Testis (tissue), 3 donors: ENCODE data around the gene ANKRD44. TPM values are rescaled to one million over a fixed set of nuclear protein-coding genes. Genes with fewer than 3 reads are reported as not detected.

Source experiments
- DNase-seq: peaks from one replicate; pipeline ENCODE4 v3.0.0-alpha.2; 2019
- H3K27ac ChIP-seq, 2 donors: fragments of 200-600 bp; sonication (generic); one replicate each; pipeline ENCODE4 v1.5.1; 2019
- H3K27me3 ChIP-seq: fragments of 200-600 bp; sonication (generic); one replicate; pipeline ENCODE4 v1.5.1; 2019
- H3K36me3 ChIP-seq: fragments of 200-600 bp; sonication (generic); one replicate; pipeline ENCODE4 v1.5.1; 2017; ENCODE audit warnings: low read depth; ENCODE audit errors: missing control alignments
- H3K4me1 ChIP-seq: fragments of 200-600 bp; sonication (generic); one replicate; pipeline ENCODE4 v1.5.1; 2019
- H3K4me3 ChIP-seq, 2 donors: fragments of 200-600 bp; sonication (generic); one replicate each; pipeline ENCODE4 v1.5.1; 2017 to 2019
- H3K9me3 ChIP-seq: fragments of 200-600 bp; sonication (generic); one replicate; pipeline ENCODE4 v1.5.1; 2017
- POLR2A ChIP-seq: fragments of 450-650 bp; IDR thresholded peaks from one replicate; pipeline ENCODE4 v1.6.1; 2017; ENCODE audit warnings: antibody characterized with exemption, mild to moderate bottlenecking, moderate library complexity
- WGBS, 2 donors: methylation state at CpG; one replicate each; pipeline ENCODE4 v1.1.5; 2018; 5-methylcytosine and 5-hydroxymethylcytosine counted together
- intact Hi-C: fragments of 100-400 bp; cut with DNase I; formaldehyde crosslinking; loops from one replicate; pipeline ENCODE4 v1.15.1; 2023; ENCODE audit warnings: low total_unique reads
- polyA plus RNA-seq: library from polyadenylated mRNA; stranded (reverse); fragments of 350-450 nt; fragmentation: Illumina TruSeq; extraction: RNeasy Lipid Tissue Mini Kit (QIAGEN cat#74804); gene quantifications from one replicate; pipeline ENCODE4 v1.2.3, GENCODE V29; 2014; ENCODE audit warnings: low read depth, low replicate concordance; ENCODE audit not compliant: insufficient read depth
- total RNA-seq, 2 donors: library from RNA; depleted of rRNA; stranded (reverse); fragments of >200 nt; gene quantifications; one replicate each; pipeline ENCODE4 v1.2.3, GENCODE V29; 2016
- TF ChIP-seq, protein P1 (sequence below), 3 experiments: fragments of 450-650 bp in 2 of 3; fragments of 200-600 bp in 1 of 3; sonication (generic) in 1 of 3; IDR thresholded peaks; one replicate each; pipeline ENCODE4 v1.5.1; 2016 to 2019; ENCODE audit warnings: antibody characterized with exemption in 3 of 3, mild to moderate bottlenecking in 2 of 3, moderate library complexity in 1 of 3

The ANKRD44 gene
- total and polyA plus RNA-seq, 3 donors from 2014 or later, result 11.2 to 14.5 (median 11.5) TPM

DNA sequence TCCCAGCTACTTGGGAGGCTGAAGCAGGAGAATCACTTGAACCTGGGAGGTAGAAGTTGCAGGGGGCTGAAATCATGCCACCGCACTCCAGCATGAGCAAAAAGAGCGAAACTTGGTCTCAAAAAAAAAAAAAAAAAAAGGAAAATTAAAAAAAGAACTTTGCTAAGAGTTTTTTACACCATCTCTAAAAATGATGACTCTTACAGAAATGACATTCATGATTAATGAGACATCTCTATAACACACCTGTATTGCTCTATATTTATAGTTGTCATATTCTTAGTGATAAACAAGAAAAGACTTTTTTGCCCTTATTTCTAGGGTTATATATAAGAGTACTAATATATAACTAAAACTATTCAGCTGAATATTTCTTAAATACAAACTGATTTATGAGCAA is 34.4 kb downstream of the ANKRD44 start:
- Histone ChIP-seq H3K9me3 (no peaks in the 10 kb centered on the region), H3K4me1 (no peaks in the 10 kb centered on the region), H3K4me3 (no peak overlapping the region), H3K27me3 (no peaks in the 10 kb centered on the region), H3K36me3 (no peaks in the 10 kb centered on the region), H3K27ac (no peak overlapping the region)
- DNase-seq, result no peak
- intact Hi-C loops, result no loop called here
- WGBS, 2 donors, result 96 to 97% methylated on average over 2 of the region's 2 CpGs
- TF ChIP-seq POLR2A, result no peak
- TF ChIP-seq, protein P1, sequence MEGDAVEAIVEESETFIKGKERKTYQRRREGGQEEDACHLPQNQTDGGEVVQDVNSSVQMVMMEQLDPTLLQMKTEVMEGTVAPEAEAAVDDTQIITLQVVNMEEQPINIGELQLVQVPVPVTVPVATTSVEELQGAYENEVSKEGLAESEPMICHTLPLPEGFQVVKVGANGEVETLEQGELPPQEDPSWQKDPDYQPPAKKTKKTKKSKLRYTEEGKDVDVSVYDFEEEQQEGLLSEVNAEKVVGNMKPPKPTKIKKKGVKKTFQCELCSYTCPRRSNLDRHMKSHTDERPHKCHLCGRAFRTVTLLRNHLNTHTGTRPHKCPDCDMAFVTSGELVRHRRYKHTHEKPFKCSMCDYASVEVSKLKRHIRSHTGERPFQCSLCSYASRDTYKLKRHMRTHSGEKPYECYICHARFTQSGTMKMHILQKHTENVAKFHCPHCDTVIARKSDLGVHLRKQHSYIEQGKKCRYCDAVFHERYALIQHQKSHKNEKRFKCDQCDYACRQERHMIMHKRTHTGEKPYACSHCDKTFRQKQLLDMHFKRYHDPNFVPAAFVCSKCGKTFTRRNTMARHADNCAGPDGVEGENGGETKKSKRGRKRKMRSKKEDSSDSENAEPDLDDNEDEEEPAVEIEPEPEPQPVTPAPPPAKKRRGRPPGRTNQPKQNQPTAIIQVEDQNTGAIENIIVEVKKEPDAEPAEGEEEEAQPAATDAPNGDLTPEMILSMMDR (IDR thresholded peaks at IDR 0.05), result no peak

- Histone ChIP-seq H3K9me3 (no peaks in the 10 kb centered on the region), H3K27ac (no peak overlapping the region), H3K4me3 (no peak overlapping the region), H3K4me1 (no peaks in the 10 kb centered on the region), H3K27me3 (no peaks in the 10 kb centered on the region), H3K36me3 (no peaks in the 10 kb centered on the region)
- intact Hi-C loops, result no loop called here
- 89 to 96% methylated on average over 3 of the region's 3 CpGs for WGBS, 2 donors
- DNase-seq, result no peak
- TF ChIP-seq POLR2A, result no peak
- TF ChIP-seq, protein P1 (IDR thresholded peaks at IDR 0.05), result no peak
These were observed 35.6 kb downstream of the ANKRD44 start for GRCh38 chr2:197274937-197275336.

DNA sequence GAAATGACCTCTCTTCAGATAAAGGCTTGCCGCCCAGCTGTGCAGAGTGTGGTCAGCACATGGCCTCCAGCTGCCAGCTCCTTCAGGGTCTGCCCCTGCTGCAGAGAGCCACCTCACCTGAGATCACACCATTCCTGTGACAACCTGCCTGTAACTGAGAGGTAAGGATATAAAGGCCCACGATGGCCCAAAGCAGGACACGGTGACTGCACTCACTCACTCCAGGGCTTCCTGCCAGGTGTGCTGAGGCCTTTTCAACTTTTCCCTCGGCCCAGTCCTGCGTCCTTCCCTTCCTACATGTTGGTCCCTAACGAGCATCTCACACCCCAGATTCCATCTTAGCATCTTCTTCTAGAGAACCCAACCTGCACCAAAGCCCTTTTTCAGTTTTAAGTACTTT is 36.2 kb downstream of the ANKRD44 start:
- Histone ChIP-seq H3K4me3 (no peak overlapping the region), H3K27me3 (no peaks in the 10 kb centered on the region), H3K9me3 (no peaks in the 10 kb centered on the region), H3K36me3 (no peaks in the 10 kb centered on the region), H3K4me1 (no peaks in the 10 kb centered on the region), H3K27ac (no peak overlapping the region)
- 75 to 82% methylated on average over 6 of the region's 6 CpGs for WGBS, 2 donors
- TF ChIP-seq, protein P1 (IDR thresholded peaks at IDR 0.05), result no peak
- TF ChIP-seq POLR2A, result no peak
- intact Hi-C loops, result no loop called here
- no peak for DNase-seq

GRCh38 chr2:197273485-197273884 is 37.1 kb downstream of the ANKRD44 start:
- WGBS, 2 donors, result 67 to 75% methylated on average over 4 of the region's 4 CpGs
- no peaks in the 10 kb centered on the region for H3K36me3 ChIP-seq
- H3K27me3 ChIP-seq, result no peaks in the 10 kb centered on the region
- DNase-seq, result no peak
- intact Hi-C loops, result no loop called here
- H3K4me3 ChIP-seq, result no peak overlapping the region
- H3K27ac ChIP-seq, result no peak overlapping the region
- no peak for TF ChIP-seq POLR2A
- TF ChIP-seq, protein P1 (IDR thresholded peaks at IDR 0.05), result no peak
- no peaks in the 10 kb centered on the region for H3K4me1 ChIP-seq
- no peaks in the 10 kb centered on the region for H3K9me3 ChIP-seq

DNA sequence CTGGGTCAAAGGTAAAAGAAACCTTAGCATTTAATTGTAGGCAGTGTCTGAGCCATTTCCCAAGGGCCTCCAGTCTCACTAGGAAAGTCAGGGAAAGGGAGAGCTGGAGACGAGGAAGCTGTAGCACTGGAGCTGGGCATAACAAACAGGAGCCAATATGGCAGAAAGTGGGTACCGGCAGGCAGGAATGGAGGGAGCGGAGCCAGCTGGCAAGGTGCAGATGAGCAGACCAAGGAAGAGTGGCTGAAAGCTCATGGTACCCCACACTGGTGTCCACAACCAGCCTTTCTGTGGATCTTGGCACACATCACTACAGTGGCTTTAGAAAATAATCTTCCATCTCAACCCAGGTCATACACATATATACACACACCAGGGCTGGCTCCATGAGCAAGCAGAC is 40.0 kb downstream of the ANKRD44 start:
- H3K36me3 ChIP-seq, result no peaks in the 10 kb centered on the region

More for the DNA sequence above, 40.0 kb downstream of the ANKRD44 start:
- DNase-seq, result no peak
- H3K4me1 ChIP-seq, result no peaks in the 10 kb centered on the region
- WGBS, 2 donors, result 94 to 97% methylated on average over 3 of the region's 3 CpGs
- TF ChIP-seq, protein P1 (IDR thresholded peaks at IDR 0.05), result no peak
- no peak for TF ChIP-seq POLR2A
- intact Hi-C loops, result no loop called here
- no peak overlapping the region for H3K4me3 ChIP-seq
- no peak overlapping the region for H3K27ac ChIP-seq
- no peaks in the 10 kb centered on the region for H3K9me3 ChIP-seq
- H3K27me3 ChIP-seq, result no peaks in the 10 kb centered on the region
